ENCODE results near the gene RUNX2. TPM values are rescaled to one million over a fixed set of nuclear protein-coding genes. Genes with fewer than 3 reads are reported as not detected.

RUNX2 gene
- total RNA-seq, 4 donors from 2014 or later: 1.4 to 40.4 (median 5.1) TPM

DNA sequence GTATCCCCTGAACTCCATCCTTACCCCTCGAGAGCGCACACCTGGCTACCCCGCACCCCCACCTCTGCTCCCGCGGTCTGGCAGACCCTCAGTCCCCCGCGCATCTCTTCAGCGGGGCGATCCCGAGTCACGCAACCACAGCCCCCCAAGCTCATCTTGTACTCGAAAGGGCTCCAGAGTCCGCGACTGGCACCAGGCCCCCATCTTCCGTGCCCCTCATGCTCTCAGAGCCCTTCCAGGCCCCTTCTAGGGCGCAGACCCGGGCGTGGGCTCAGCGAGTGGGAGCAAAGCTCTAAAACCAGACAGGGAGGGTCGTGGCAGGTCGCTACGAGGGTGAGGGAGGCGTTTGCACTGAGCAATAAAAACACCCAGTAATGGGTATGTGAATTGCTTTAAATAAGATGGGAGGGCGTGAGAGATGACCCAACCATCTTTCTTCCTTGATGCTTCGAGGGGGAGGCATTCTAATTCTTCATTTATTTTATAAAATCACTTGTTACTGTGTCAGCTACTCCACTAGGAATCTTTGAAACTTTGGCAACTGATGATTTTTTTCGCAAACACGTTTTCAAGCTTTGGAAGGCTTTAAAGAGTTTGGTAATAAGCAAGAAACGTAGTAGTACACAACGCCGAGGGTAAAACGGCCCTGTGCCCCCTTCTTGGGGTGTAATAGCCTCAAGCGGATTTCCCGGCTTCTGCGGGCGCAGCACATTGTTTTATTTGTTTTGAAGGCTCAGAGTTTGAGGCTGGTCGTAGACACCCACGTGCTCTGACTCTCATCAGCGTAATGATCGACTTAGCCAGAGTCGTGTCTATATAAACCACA is 92.2 kb downstream of the RUNX2 start:
- no peaks in the 10 kb centered on the region for H3K9me3 ChIP-seq
- TF ChIP-seq POLR2A (IDR thresholded peaks at IDR 0.05): no peak
- TF ChIP-seq, protein P1, sequence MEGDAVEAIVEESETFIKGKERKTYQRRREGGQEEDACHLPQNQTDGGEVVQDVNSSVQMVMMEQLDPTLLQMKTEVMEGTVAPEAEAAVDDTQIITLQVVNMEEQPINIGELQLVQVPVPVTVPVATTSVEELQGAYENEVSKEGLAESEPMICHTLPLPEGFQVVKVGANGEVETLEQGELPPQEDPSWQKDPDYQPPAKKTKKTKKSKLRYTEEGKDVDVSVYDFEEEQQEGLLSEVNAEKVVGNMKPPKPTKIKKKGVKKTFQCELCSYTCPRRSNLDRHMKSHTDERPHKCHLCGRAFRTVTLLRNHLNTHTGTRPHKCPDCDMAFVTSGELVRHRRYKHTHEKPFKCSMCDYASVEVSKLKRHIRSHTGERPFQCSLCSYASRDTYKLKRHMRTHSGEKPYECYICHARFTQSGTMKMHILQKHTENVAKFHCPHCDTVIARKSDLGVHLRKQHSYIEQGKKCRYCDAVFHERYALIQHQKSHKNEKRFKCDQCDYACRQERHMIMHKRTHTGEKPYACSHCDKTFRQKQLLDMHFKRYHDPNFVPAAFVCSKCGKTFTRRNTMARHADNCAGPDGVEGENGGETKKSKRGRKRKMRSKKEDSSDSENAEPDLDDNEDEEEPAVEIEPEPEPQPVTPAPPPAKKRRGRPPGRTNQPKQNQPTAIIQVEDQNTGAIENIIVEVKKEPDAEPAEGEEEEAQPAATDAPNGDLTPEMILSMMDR (IDR thresholded peaks at IDR 0.05): no peak
- peak overlapping the region; percentile 60 to 81 (median 62) for H3K4me3 ChIP-seq
- peak in 2 of 3 donors; percentile 62 to 80 for DNase-seq
- H3K27ac ChIP-seq: peak overlapping the region in 3 of 4 donors; percentile 84 to 92 (median 86)
- H3K36me3 ChIP-seq: no peaks in the 10 kb centered on the region
- peaks cover 0 to 26% (median 6%) of the 10 kb centered on the region in 4 donors for H3K4me1 ChIP-seq
- H3K27me3 ChIP-seq: peaks cover 0 to 26% of the 10 kb centered on the region in 2 donors

DNA sequence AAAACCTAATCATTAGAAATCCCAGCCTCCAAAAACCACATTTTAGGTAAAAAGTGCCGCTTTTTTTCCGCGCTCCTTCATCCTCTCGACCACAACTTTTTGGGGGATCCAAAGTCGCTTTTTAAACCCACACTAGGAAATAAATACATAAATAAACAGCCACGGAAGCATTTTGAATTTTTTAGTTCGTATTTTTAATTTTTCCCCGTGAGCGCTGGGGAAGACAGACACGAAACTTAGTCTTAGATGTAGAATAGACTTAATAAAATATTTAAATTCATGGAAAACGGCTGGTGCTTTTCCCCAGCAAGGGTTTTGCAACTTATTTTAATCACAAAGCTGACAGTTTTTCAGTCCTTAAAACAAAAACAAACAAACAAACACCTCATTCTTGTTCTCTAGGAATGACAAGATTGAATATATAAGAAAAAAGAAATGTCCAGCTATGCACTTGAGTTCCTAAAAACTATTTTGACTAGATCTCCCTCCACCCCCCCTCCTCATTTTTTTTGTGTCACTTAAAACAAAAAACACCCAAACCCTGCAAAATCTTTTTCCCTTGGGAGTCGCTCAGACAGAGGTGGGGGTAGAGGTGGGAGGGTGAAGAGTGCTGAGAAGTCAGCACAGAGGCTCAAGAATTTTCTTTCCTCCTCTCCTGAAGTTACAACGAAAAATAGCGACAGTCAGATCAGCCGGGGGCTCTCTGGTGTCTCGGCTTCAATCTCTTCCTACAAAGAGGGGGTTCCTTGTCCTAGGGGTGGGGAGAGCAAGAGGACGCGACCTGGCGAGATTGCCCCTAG is 93.0 kb downstream of the RUNX2 start:
- Histone ChIP-seq H3K4me3 (peak overlapping the region; percentile 60 to 81 (median 62)), H3K27ac (peak overlapping the region; percentile 84 to 92 (median 86)), H3K27me3 (peaks cover 0 to 26% of the 10 kb centered on the region in 2 donors), H3K4me1 (peaks cover 0 to 26% (median 6%) of the 10 kb centered on the region in 4 donors), H3K36me3 (no peaks in the 10 kb centered on the region), H3K9me3 (no peaks in the 10 kb centered on the region)
- no peak for DNase-seq
- TF ChIP-seq, protein P1 (IDR thresholded peaks at IDR 0.05): no peak
- no peak for TF ChIP-seq POLR2A (IDR thresholded peaks at IDR 0.05)

DNA sequence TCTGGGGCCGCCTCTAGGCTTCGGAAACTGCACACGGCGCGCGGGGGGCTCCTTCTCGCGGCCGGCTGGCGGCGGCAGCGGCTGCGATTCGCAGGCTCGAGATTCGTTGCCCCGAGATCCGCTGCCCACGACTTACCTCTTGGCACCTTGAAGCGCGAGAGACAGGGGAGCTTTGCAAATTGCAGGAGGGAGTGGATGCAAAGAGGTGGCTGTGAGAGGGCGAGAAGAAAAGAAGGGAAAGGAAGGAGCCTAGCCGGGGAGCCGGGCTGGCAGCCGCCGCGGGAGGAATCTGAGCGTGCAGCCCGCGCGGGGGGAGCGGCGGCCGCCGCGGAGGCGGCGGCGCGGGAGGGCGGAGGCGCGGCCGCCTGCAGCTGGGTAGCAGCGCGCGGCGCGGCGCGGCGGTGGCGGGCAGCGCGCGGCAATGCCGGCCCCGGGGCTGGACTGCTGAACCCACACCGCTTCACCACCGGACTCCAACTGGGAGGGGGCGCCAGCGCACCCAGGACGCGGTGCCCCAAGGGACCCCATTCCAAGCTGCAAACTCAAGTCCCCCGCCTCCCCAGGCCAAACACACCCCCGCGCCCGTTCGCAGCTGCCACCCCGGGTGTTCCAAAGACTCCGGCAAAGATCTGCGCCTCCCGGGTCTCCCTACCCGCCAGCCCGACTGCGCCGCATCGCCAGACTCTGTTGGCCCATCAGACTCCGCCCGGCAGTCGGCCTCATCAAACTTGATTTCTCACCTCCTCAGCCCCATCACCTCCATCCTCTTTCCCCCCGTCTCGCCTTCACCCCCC is 93.8 kb downstream of the RUNX2 start:
- TF ChIP-seq, protein P1 (IDR thresholded peaks at IDR 0.05): peak in 1 of 6 experiments; percentile 1
- TF ChIP-seq POLR2A (IDR thresholded peaks at IDR 0.05): no peak
- H3K27ac ChIP-seq: peak overlapping the region; percentile 84 to 92 (median 86)
- H3K4me3 ChIP-seq: peak overlapping the region; percentile 60 to 81 (median 62)
- no peaks in the 10 kb centered on the region for H3K36me3 ChIP-seq
- peaks cover 0 to 26% of the 10 kb centered on the region in 2 donors for H3K27me3 ChIP-seq
- peaks cover 0 to 26% (median 6%) of the 10 kb centered on the region in 4 donors for H3K4me1 ChIP-seq
- peak; percentile 63 to 80 (median 71) for DNase-seq
- no peaks in the 10 kb centered on the region for H3K9me3 ChIP-seq

DNA sequence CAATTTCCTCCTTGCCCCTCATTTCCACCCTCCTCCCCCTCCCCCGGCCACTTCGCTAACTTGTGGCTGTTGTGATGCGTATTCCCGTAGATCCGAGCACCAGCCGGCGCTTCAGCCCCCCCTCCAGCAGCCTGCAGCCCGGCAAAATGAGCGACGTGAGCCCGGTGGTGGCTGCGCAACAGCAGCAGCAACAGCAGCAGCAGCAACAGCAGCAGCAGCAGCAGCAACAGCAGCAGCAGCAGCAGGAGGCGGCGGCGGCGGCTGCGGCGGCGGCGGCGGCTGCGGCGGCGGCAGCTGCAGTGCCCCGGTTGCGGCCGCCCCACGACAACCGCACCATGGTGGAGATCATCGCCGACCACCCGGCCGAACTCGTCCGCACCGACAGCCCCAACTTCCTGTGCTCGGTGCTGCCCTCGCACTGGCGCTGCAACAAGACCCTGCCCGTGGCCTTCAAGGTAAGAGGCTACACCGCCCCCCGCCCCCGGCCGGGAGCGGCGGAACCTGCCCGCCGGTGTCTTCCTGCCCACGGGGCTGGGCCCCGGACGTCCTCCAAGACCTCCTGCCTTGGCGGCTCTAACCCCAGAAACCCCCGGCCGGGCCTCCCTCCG is 94.5 kb downstream of the RUNX2 start:
- H3K4me1 ChIP-seq: peaks cover 0 to 26% (median 6%) of the 10 kb centered on the region in 4 donors
- H3K27ac ChIP-seq: peak overlapping the region; percentile 84 to 92 (median 86)
- H3K9me3 ChIP-seq: no peaks in the 10 kb centered on the region
- H3K4me3 ChIP-seq: peak overlapping the region; percentile 60 to 81 (median 62)
- H3K27me3 ChIP-seq: peaks cover 0 to 26% of the 10 kb centered on the region in 2 donors
- TF ChIP-seq POLR2A (IDR thresholded peaks at IDR 0.05): no peak
- TF ChIP-seq, protein P1 (IDR thresholded peaks at IDR 0.05): no peak
- peak; percentile 61 to 80 (median 66) for DNase-seq
- no peaks in the 10 kb centered on the region for H3K36me3 ChIP-seq

Measured in Peyer's patch (tissue), 4 donors.